ENCODE data around the gene SLCO1A2. TPM values are rescaled to one million over a fixed set of nuclear protein-coding genes. Genes with fewer than 3 reads are reported as not detected.

The SLCO1A2 gene
- total and polyA plus RNA-seq, 2 of the 13 experiments (the other 11 are each of a cell fraction or from before 2014, with no cell fraction given), result not detected

DNA sequence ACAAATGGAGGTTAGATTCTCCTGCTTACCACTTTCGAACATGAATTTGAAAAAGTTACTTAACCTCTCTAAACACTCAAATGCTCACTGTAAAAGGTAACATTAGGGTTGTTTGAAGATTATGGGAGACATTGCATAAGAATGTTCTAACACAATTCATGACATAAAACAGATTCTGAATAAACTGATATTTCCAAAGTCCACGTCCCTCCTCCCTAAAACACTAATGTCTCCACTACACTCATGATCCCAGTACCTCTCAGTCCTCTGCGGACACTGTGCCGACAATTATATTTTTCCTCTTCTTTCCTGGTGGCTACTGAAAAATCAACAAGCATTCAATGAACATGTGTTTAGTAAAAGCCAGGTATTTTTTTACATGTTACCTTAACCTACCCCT, 19.2 kb upstream of the SLCO1A2 start:
- BruUV-seq (replicated peaks), result no TSS peak
- no peak for ATAC-seq

DNA sequence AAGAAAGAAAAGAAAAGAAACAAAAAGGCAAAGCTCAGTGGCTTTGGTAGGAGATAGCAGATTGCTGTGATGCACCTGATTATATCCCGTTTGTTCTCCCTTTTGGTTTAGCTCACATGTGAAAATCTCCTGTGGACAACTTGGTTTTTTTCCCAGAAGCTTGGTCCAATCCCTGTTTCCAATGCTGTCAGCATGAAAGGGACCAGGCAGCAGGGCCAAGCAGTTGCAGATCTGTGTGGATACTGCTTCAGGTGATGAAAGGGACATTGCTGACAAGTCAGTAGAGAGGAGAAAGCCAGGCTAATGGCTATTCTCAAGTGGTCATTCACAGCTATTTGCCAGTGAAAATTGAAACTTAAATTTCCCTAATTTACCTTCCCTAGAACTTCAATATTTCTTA, 18.8 kb upstream of the SLCO1A2 start:
- ATAC-seq (no peak), FAIRE-seq (no peak), DNase-seq (ENCODE audit: low spot score) (no peak)
- ChIA-PET CTCF (ENCODE audit: low intra/inter-chr PET ratio, low total read pairs) (no interaction called here), POLR2A (no interaction called here)
- Histone ChIP-seq H3K9ac (ENCODE audit: insufficient read depth, low read depth, low read length) (no peak overlapping the region), H3K27me3 (ENCODE audit: control insufficient read depth in 1 of 2, insufficient read depth in 2 of 2, low read length in 2 of 2) (peaks cover 0 to 7% of the 10 kb centered on the region in 2 experiments; a peak in 1 of 5 replicates), H3K9me3 (ENCODE audit: low read length) (no peaks in the 10 kb centered on the region), H3K79me2 (ENCODE audit: insufficient read depth, low read length) (no peaks in the 10 kb centered on the region), H3K27ac (ENCODE audit: extremely low read length, insufficient read depth, low read length) (no peak overlapping the region), H3K36me3 (replicated peaks in 1 of 2; ENCODE audit: control insufficient read depth in 1 of 2, insufficient read depth in 2 of 2, low read length in 2 of 2) (no peaks in the 10 kb centered on the region), H2AFZ (ENCODE audit: low read length) (peak overlapping the region; percentile 6), H3K4me1 (ENCODE audit: insufficient read depth, low read length) (peaks cover 12% of the 10 kb centered on the region), H4K20me1 (ENCODE audit: insufficient read depth, low read length) (no peaks in the 10 kb centered on the region), H3K4me3 (replicated peaks in 1 of 3; ENCODE audit: insufficient read depth in 1 of 3, low read depth in 2 of 3, low read length in 3 of 3) (no peak overlapping the region), H3K4me2 (ENCODE audit: low read depth, low read length) (no peak overlapping the region)
- no TSS peak for BruUV-seq (replicated peaks)
- 12% methylated on average over 1 of the region's 1 CpG for WGBS (ENCODE audit: low lambda C conversion rate)
- intact Hi-C loops (cut with micrococcal nuclease; ENCODE audit: unreplicated experiment) (no loop called here), in situ Hi-C loops (cut with HindIII; ENCODE audit: extremely low pct_ligation_motif_present, low pct_unique_long_range_greater_than_20kb) (no loop called here)
- TF ChIP-seq, protein P1, sequence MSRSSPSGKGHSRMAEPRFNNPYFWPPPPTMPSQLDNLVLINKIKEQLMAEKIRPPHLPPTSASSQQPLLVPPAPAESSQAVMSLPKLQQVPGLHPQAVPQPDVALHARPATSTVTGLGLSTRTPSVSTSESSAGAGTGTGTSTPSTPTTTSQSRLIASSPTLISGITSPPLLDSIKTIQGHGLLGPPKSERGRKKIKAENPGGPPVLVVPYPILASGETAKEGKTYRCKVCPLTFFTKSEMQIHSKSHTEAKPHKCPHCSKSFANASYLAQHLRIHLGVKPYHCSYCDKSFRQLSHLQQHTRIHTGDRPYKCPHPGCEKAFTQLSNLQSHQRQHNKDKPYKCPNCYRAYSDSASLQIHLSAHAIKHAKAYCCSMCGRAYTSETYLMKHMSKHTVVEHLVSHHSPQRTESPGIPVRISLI (CRISPR knock-in tag; IDR thresholded peaks at IDR 0.05; ENCODE audit: borderline replicate concordance), result no peak

More for the DNA sequence above, 19.2 kb upstream of the SLCO1A2 start:
- Histone ChIP-seq H3K36me3 (replicated peaks in 1 of 2; ENCODE audit: control insufficient read depth in 1 of 2, insufficient read depth in 2 of 2, low read length in 2 of 2) (no peaks in the 10 kb centered on the region), H3K9me3 (ENCODE audit: low read length) (no peaks in the 10 kb centered on the region), H3K4me2 (ENCODE audit: low read depth, low read length) (no peak overlapping the region), H3K79me2 (ENCODE audit: insufficient read depth, low read length) (no peaks in the 10 kb centered on the region), H3K9ac (ENCODE audit: insufficient read depth, low read depth, low read length) (no peak overlapping the region), H3K4me3 (replicated peaks in 1 of 3; ENCODE audit: insufficient read depth in 1 of 3, low read depth in 2 of 3, low read length in 3 of 3) (no peak overlapping the region), H3K4me1 (ENCODE audit: insufficient read depth, low read length) (peaks cover 12% of the 10 kb centered on the region), H4K20me1 (ENCODE audit: insufficient read depth, low read length) (no peaks in the 10 kb centered on the region), H2AFZ (ENCODE audit: low read length) (no peak overlapping the region), H3K27ac (ENCODE audit: extremely low read length, insufficient read depth, low read length) (no peak overlapping the region), H3K27me3 (ENCODE audit: control insufficient read depth in 1 of 2, insufficient read depth in 2 of 2, low read length in 2 of 2) (peaks cover 0 to 7% of the 10 kb centered on the region in 2 experiments; a peak in 1 of 5 replicates)
- in situ Hi-C loops (cut with HindIII; ENCODE audit: extremely low pct_ligation_motif_present, low pct_unique_long_range_greater_than_20kb) (no loop called here), intact Hi-C loops (cut with micrococcal nuclease; ENCODE audit: unreplicated experiment) (no loop called here)
- FAIRE-seq (no peak), DNase-seq (ENCODE audit: low spot score) (no peak)
- WGBS (ENCODE audit: low lambda C conversion rate), result 19% methylated on average over 4 of the region's 4 CpGs
- TF ChIP-seq IRF2 (CRISPR knock-in tag; IDR thresholded peaks at IDR 0.05) (no peak), ZFP82 (CRISPR knock-in tag; IDR thresholded peaks at IDR 0.05; ENCODE audit: borderline replicate concordance) (no peak), ZNF616 (CRISPR knock-in tag; IDR thresholded peaks at IDR 0.05; ENCODE audit: low read depth) (no peak), ZNF496 (CRISPR knock-in tag; IDR thresholded peaks at IDR 0.05; ENCODE audit: insufficient replicate concordance) (no peak), CBX1 (IDR thresholded peaks at IDR 0.05; ENCODE audit: low read depth) (no peak), ZNF432 (CRISPR knock-in tag; IDR thresholded peaks at IDR 0.05; ENCODE audit: borderline replicate concordance) (no peak), ZNF780A (CRISPR knock-in tag; IDR thresholded peaks at IDR 0.05) (no peak), ZNF749 (CRISPR knock-in tag; IDR thresholded peaks at IDR 0.05; ENCODE audit: borderline replicate concordance) (no peak), ZFP1 (CRISPR knock-in tag; IDR thresholded peaks at IDR 0.05) (no peak), KLF16 (CRISPR knock-in tag; IDR thresholded peaks at IDR 0.05) (no peak), HNF4G (IDR thresholded peaks at IDR 0.05; ENCODE audit: borderline replicate concordance, low read depth, low read length) (no peak), HNF4G (CRISPR knock-in tag; IDR thresholded peaks at IDR 0.05; ENCODE audit: borderline replicate concordance, low read depth) (no peak), AGO1 (IDR thresholded peaks at IDR 0.05; ENCODE audit: low read depth, low read length, poor library complexity, severe bottlenecking) (no peak), ZMYM2 (CRISPR knock-in tag; IDR thresholded peaks at IDR 0.05) (no peak), ARNTL (CRISPR knock-in tag; IDR thresholded peaks at IDR 0.05) (no peak), NR2C2 (CRISPR knock-in tag; IDR thresholded peaks at IDR 0.05; ENCODE audit: borderline replicate concordance) (no peak), NKX3-1 (CRISPR knock-in tag; IDR thresholded peaks at IDR 0.05) (no peak), ZNF570 (CRISPR knock-in tag; IDR thresholded peaks at IDR 0.05; ENCODE audit: borderline replicate concordance) (no peak)
- ChIA-PET CTCF (ENCODE audit: low intra/inter-chr PET ratio, low total read pairs) (no interaction called here), POLR2A (no interaction called here)
